ENCODE data around the gene ABCA1. TPM values are rescaled to one million over a fixed set of nuclear protein-coding genes. Genes with fewer than 3 reads are reported as not detected.
"Not testable (repeated sequence)": the region's sequence is repeated elsewhere in the genome, so short reads cannot be mapped to it uniquely, and the experiment has no call there.

The ABCA1 gene, protein sequence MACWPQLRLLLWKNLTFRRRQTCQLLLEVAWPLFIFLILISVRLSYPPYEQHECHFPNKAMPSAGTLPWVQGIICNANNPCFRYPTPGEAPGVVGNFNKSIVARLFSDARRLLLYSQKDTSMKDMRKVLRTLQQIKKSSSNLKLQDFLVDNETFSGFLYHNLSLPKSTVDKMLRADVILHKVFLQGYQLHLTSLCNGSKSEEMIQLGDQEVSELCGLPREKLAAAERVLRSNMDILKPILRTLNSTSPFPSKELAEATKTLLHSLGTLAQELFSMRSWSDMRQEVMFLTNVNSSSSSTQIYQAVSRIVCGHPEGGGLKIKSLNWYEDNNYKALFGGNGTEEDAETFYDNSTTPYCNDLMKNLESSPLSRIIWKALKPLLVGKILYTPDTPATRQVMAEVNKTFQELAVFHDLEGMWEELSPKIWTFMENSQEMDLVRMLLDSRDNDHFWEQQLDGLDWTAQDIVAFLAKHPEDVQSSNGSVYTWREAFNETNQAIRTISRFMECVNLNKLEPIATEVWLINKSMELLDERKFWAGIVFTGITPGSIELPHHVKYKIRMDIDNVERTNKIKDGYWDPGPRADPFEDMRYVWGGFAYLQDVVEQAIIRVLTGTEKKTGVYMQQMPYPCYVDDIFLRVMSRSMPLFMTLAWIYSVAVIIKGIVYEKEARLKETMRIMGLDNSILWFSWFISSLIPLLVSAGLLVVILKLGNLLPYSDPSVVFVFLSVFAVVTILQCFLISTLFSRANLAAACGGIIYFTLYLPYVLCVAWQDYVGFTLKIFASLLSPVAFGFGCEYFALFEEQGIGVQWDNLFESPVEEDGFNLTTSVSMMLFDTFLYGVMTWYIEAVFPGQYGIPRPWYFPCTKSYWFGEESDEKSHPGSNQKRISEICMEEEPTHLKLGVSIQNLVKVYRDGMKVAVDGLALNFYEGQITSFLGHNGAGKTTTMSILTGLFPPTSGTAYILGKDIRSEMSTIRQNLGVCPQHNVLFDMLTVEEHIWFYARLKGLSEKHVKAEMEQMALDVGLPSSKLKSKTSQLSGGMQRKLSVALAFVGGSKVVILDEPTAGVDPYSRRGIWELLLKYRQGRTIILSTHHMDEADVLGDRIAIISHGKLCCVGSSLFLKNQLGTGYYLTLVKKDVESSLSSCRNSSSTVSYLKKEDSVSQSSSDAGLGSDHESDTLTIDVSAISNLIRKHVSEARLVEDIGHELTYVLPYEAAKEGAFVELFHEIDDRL (N-terminal part only)
- 13.0 TPM for total RNA-seq
- long read RNA-seq, partial matches to known transcripts, result 0 of 2 reads
- long read RNA-seq, other reads (novel, unspliced or antisense), result 2 of 2 reads

DNA sequence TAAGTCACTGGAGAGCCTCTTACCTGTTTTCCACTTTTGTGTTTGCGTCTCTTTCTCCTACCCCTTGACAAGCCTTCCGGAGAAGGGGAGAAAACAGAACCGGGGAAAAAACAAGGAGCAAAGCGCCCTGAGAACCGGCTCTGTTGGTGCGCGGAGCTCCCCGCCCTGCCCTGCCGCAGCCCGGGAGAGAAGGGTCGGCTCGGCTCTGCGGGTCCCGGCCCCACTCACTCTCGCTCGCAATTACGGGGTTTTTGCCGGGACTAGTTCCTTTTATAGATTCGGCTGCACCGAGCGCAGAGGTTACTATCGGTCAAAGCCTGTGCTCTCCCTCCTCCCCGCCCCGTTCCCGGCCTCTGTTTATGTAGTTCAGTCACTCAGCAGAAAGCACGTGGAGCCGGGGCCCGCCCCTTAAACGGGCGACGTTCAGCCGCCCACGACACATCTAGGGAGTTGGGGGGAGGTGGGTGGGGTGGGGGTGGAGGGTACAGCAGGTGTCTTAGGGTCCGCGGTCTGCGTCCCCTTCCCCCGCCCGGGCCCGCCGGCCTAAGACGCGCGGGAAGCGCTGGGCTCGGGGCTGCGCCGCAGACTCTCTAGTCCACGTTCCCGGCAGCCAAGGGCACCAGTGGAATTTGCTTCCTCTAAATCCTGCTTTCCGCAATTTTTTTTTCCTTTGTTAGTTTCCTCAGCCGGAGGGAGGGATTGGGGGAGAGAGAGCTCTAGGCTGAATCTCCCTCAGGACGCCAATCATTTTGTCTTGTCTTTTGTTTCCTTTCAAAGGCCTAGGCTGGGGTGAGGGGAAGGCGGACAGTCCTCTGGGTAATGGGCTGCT, at the start of gene ABCA1:
Gene ABCA1 (minus strand): TSS at position 244 of the 829 bp plus-strand sequence. CDS start 24,476 bp downstream, outside the sequence.
- peak; percentile 94 for DNase-seq
- peak; percentile 84 for ATAC-seq
- intact Hi-C loops (cut with micrococcal nuclease), result loop anchor here (2.0 to 10.0 kb wide), 4 partner anchors 41 to 227 kb away; no protein-coding TSS in a partner anchor

DNA sequence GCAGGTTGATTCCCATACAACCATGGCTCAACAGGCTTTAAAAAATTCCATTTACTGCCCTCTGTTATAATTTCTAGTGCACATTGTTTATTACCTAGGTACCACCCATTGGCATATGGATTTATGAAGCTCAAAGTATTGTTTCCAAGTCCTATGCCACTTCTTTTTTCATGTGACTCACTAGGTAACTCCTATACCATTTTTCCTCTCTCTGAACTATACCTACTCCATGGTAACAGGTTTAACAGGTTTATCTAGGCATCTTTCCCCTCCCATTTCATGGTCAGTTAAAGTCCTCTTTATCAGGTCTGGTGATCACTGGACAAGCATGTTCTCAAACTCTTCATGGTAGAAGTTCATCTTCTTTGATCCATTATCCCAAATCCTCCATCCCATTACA, 49.6 kb upstream of the ABCA1 start:
- ATAC-seq (no peak), DNase-seq (no peak)
- intact Hi-C loops (cut with micrococcal nuclease), result loop anchor here (10.0 kb wide), 1 partner anchor 113 kb away; no protein-coding TSS in a partner anchor

DNA sequence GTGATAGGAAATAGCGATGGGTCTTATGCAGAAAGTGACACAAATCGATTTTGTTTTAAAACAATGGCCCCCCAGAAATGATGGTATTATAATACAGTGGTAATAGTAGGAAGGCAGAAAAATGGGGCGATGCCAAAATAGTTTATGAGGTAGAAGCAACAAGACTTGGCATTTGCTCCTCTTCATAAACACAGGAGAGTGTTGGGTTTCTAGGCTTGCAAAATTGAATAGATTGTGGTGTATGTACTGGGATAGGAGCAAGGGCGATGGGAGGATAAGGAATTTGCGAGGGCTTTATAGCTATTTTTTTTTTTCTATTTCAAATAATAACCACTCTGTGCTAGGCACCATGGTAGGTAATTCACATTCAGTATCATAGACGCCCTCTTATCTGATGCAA, 49.2 kb upstream of the ABCA1 start:
- DNase-seq (no peak), ATAC-seq (no peak)
- intact Hi-C loops (cut with micrococcal nuclease), result loop anchor here (10.0 kb wide), 1 partner anchor 112 kb away; no protein-coding TSS in a partner anchor

DNA sequence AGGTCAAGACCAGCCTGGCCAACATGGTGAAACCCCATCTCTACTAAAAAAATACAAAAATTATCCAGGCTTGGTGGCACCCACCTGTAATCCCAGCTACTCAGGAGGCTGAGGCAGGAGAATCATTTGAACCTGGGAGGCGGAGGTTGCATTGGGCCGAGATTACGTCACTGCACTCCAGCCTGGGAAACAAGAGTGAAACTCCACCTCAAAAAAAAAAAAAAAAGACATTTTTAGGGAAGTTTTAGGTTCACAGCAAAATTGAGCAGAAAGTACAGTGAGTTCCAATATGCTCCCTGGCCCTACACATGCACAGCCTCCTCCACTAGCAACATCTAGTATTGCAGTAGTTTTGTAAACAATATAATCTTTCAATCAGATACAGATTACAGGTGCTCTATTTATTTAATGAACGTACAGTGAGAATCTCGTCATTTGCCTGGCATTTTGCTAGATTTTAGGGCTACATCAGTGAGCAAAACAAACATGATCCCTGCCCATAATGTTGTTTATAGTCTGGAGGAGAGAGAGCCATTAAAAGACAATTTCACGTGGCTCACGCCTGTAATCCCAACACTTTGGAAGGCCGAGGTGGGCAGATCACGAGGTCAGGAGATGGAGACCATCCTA, 48.1 kb upstream of the ABCA1 start:
- intact Hi-C loops (cut with micrococcal nuclease), result loop anchor here (10.0 kb wide), 1 partner anchor 111 kb away; no protein-coding TSS in a partner anchor
- not testable (repeated sequence) for DNase-seq, ATAC-seq

DNA sequence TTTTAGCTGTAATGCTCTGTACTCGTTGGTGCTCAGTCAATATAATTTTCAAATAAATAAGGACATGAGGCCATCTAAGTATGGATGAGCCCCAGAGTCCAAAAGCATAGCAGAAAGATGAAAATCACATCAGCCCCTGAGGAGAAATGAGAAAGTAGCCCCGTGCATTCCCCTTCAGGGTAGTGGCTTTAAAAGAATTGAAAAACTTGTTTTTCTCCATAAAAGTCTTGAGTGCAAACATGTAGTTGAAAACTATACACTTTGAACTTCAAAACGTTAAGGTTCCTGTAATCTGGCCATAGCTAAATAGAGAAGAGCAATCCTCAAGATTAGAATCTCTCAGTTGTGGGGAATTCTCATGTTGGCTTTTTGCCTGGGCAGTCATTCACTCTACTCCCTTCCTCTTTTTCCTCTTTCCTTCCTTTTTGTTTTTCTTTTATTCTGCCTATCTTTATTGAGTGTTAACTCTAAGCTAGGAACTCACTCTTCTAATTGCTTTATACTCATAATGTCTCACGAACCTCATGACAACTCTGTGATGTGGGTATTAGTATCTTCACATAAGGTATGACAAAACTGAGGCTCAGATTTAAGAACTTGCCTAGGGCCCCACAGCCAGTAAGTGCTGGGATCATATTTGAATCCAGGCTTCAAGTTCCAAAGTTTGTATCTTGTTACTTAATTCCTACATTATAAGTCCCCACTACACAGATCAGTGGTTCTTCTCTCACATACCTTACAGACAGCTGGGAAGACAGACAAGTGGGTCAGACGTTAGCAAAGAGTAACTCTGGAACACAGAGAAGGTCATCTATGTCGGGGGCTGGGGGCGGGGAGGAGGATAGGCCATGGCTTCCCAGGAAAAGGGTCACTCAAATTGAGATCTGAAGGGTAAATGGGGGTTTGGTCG, 46.4 kb upstream of the ABCA1 start:
- ATAC-seq, result peak; percentile 40
- DNase-seq, result no peak
- intact Hi-C loops (cut with micrococcal nuclease), result loop anchor here (10.0 kb wide), 1 partner anchor 110 kb away; no protein-coding TSS in a partner anchor

DNA sequence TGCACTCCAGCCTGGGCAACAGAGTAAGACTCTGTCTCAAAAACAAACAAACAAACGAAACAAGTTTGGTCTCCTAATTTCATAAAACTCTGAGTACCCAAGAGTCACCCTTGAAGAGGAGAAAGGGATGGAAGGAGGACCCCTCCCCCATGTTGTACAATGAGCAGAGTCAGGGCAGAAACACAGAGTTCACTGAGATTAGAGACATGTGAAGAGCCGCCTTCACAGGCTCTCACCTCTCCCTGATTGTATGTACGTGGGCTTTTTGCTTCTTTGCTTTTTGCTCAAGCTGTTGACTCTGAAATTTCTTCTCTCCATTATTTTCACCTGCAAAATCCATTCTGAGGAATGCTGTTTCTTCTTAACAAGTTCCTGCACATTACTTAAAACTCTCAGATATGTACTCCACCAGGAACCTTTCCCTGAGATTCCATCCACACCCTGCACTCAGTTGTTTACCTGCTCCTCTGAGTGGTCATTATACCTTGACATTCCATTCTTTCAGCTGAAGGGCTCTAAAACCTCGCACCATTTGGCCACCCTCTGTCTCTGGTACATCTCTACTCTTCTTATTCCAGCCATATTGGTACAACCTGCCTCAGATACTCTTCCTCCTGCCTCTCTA, 44.4 kb upstream of the ABCA1 start:
- ATAC-seq (no peak), DNase-seq (no peak)
- intact Hi-C loops (cut with micrococcal nuclease), result loop anchor here (10.0 kb wide), 1 partner anchor 108 kb away; no protein-coding TSS in a partner anchor

DNA sequence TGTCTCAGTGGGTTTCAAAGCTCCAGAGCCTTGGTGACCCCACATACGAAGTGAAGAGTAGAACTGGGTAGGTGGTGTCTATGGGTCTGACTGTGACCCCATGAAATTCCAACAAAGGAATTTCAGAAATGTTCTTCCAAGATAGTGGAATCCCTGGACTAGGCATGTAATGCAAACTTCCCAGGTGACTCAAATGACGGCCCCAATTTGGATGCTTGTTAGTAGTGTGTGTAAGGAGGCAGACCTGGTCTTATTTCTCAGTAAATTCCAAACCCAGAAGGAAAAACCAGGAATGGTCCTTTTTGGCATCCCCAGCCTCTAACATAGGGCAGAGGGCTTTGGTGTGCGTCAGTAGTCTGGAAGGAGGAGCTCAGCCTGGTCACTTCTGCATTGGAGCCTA, 43.6 kb upstream of the ABCA1 start:
- no peak for DNase-seq
- intact Hi-C loops (cut with micrococcal nuclease), result loop anchor here (10.0 kb wide), 1 partner anchor 107 kb away; no protein-coding TSS in a partner anchor
- no peak for ATAC-seq

DNA sequence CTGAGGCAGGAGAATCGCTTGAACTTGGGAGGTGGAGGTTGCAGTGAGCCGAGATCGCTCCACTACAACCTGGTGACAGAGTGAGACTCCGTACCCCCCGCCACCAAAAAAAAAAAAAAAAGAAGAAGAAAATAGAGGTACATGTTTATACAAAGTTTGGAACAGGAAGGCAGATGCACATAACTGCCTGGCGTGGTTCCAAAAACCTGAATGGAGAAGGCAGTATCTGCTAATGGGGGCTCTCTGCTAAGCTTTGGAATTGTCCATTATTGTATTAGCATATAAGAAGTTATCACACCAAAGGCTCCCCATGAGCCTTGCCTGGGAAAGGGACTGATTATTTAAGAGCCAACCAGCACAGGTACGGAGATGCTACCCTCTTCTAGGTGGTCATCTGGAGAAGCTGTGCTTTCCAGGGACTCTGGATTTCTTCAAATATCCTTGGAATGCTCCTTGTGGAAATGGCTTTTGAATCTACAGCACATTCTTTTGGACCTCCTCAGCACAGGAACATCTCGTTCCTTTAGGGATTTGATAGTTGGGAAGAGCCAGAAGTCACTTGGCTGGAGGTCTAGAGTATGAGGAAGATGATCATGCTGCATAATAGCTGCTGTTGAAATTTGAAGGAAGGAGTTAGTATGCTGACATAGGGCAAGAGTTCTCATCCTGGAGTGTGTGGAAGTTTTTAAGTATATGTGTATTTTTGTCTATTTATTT, 42.5 kb upstream of the ABCA1 start:
- intact Hi-C loops (cut with micrococcal nuclease), result loop anchor here (10.0 kb wide), 1 partner anchor 106 kb away; no protein-coding TSS in a partner anchor
- ATAC-seq (no peak), DNase-seq (no peak)

DNA sequence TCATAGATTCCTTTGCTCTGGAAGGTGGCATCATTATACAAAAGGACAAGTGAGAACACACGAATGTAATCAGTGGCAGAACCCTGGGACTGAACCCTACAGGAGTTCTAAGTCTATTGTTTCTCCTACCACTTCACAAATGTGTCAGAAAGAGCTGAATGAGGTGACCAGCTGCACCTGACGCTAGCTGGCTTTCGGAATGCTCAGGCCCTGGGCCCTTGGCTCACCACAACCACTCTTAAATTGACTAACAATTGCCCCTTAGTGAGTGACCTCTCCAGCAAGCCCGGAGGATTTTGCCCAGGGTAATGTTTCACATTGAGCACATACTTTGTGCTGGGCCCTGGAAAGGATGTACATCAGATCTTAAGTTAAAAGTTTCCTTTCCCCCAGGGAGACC, 41.2 kb upstream of the ABCA1 start:
- DNase-seq (no peak), ATAC-seq (peak; percentile 27)
- intact Hi-C loops (cut with micrococcal nuclease), result loop anchor here (2.0 kb wide), 1 partner anchor 40 kb away; the partner anchor contains the start of gene ABCA1

DNA sequence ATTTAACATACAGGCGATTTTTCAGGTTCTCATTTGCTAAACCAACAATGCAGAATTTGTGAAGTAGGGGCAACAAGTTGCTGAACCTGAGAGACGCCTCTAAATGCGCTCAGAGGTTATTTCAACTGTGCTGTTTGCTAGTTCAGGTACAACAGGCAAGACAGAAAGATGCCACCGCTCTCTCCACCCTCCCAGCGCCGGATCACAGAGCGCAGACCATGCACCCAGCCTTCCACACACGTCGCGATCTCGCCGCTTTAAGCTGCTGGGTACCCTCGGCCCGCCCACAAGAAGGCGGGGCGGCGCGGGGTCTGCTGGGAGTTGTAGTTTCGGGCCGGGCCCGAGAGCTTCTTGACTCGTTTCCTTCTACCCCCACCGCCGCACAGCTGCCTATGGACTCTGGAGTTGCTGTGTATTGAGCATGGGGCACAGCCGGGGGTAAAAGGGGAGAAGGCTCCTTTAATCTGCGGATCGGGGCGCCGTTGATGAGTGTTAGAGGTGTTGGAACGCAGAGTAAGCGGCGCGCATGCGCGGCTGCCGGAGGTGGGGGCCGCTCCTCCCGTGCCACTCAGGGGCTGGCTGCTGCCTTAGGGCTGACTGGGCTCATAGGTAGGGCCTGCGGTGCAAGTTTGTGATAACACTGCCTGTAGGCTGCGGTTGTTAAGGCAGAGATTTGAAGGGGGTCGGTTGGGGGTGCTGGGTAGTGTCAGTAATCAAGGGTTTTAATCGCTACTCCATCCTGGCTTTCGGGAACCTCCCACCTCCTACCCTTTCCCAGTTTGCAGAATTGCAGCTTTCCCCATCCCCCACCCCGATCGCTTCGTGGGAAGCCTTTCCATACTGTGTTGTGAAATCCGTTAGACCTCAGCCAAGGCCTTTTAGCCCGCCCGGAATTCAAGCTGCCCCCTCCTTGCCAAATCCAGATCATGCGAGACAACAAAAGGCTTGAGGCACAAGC, 40.3 kb upstream of the ABCA1 start:
- DNase-seq (peak; percentile 95), ATAC-seq (peak; percentile 95)
- intact Hi-C loops (cut with micrococcal nuclease), result loop anchor here (2.0 kb wide), 1 partner anchor 40 kb away; the partner anchor contains the start of gene ABCA1

DNA sequence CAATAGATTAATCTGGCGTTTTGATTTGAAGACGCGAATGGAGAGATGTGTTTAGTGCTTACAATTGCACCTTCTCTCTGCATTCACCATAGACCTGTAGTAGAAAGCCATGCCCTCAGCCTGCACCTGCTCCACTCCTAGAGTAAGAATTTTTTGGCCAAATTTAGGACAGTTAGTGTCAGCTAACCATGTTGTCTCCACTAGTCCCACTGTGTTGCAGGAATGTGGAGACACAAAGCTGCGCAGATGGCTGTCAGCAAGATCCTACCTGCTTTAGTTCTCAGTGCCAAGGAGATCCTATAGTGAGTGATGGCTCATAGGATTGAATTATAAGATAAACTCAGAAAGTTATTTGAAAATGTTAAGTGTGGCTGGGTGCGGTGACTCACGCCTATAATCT, 35.1 kb upstream of the ABCA1 start:
- intact Hi-C loops (cut with micrococcal nuclease), result no loop called here
- DNase-seq, result no peak
- no peak for ATAC-seq

DNA sequence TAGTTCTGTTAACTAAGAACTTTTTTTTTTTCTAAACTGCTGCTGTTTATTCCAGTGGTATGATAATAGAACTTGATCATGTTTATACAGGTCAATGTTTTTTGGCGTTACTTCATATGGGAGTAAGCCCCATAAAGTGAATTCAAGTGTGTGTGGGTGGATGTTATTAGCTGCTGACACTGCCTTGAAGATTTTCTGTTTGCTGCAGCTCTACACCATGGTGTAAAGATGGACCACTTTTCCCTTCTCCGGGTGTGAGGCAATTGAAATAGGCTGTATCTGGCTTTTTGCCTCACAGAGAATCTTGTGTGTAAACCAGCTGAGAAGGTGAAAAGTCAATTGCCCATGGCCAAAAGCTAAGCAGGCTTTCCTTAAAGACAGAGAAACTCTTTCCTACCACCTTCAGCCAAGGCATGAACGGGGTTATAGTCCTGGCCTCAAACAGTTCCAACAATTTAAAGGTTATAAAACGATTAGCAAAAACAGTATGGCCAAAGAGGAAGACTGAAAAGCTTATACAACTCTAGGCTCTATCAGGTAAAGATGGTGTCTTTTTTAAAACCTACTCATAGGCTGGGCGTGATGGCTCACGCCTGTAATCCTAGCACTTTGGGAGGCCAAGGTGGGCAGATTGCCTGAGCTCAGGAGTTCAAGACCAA, 33.9 kb upstream of the ABCA1 start:
- intact Hi-C loops (cut with micrococcal nuclease), result no loop called here
- ATAC-seq, result no peak

DNA sequence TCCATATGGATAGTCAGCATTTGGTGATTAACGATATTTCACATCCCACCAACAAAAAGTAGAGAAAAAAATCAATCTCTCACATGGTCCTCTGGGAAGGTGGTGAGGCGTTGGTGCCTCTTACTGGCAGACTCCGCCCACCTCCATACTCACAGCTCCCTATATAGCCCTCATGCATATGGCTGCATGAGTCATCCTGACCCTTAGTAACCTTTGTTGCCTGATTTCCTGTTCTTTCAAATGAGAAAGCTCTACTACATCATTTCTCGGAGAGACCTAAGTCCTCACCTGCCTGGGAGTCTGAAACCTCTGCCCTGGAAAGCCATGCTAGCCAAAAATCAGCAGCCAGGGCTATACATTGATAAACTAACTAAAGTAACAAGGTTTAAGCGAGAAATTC, 33.3 kb upstream of the ABCA1 start:
- DNase-seq (no peak), ATAC-seq (no peak)
- intact Hi-C loops (cut with micrococcal nuclease), result no loop called here

More for the DNA sequence above, 33.9 kb upstream of the ABCA1 start:
- no peak for DNase-seq

DNA sequence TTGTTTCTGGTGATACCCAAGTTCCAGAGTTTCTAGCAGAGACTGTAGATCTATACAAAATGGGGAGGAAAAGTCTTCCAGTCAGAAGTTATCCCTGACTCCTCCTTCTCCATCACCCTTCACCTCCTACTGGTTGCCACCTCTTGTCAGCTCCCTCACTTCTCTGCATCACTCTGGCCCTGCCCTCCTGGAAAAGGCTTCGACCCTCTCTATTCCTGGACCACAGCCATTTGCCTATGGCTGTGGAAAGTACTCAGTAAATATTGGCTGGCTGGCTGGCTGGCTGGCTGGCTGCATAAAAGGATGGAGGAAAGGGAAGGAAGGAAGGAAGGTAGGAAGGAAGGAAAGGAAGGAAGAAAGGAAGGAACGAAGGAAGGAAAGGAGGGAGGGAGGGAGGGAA, 32.7 kb upstream of the ABCA1 start:
- DNase-seq, result no peak
- intact Hi-C loops (cut with micrococcal nuclease), result no loop called here
- no peak for ATAC-seq
